PC-9 (cell line): ENCODE data around the gene MON1A. TPM values are rescaled to one million over a fixed set of nuclear protein-coding genes. Genes with fewer than 3 reads are reported as not detected.
A peak's percentile ranks its signal among the peaks of the same experiment; 100 is the strongest.

ENCODE experiments used
- BruUV-seq: library from RNA; stranded (reverse); fragments of 400-500 nt; replicated peaks from 2 replicates; lab custom pipeline; 2021; lab: Mats Ljungman, UMichigan
- CTCF ChIA-PET: fragments of 300-600 bp; sonication (Branson Sonifier 250); formaldehyde crosslinking; loops from one replicate; lab custom pipeline; 2022; ENCODE audit warnings: antibody characterized with exemption; lab: Charles Lee
- POLR2A ChIA-PET: fragments of 300-600 bp; sonication (Branson Sonifier 250); formaldehyde crosslinking; loops from one replicate; lab custom pipeline; 2022; ENCODE audit warnings: antibody characterized with exemption; ENCODE audit not compliant: unreplicated experiment; lab: Charles Lee
- DNase-seq, 2 experiments: peaks; one replicate each; pipeline versions ENCODE4 v3.0.0 to v3.0.0-alpha.2; 2015 to 2022; ENCODE audit warnings: mixed read lengths in 1 of 2
- H2AFZ ChIP-seq: fragments of 200-600 bp; sonication (generic); 2 replicates; pipeline ENCODE4 v1.8.1; 2017; ENCODE audit warnings: antibody characterized with exemption
- H3F3A ChIP-seq: fragments of 200-600 bp; sonication (generic); 2 replicates; pipeline ENCODE4 v1.8.1; 2017; ENCODE audit warnings: antibody characterized with exemption, mild to moderate bottlenecking, low read depth; ENCODE audit not compliant: insufficient read depth
- H3K27ac ChIP-seq: fragments of 200-600 bp; sonication (generic); 2 replicates; pipeline ENCODE4 v1.6.1; 2016; ENCODE audit warnings: mixed run types
- H3K27me3 ChIP-seq: fragments of 200-600 bp; sonication (generic); 2 replicates; pipeline ENCODE4 v1.6.1; 2016; ENCODE audit warnings: low read depth, mixed run types; ENCODE audit not compliant: insufficient read depth
- H3K36me3 ChIP-seq: fragments of 200-600 bp; sonication (generic); 2 replicates; pipeline ENCODE4 v1.6.1; 2016; ENCODE audit warnings: low read depth, mixed run types
- H3K4me1 ChIP-seq: fragments of 200-600 bp; sonication (generic); replicated peaks from 2 replicates; pipeline ENCODE4 v1.6.1; 2016; ENCODE audit warnings: mixed run types; ENCODE audit not compliant: insufficient read depth
- H3K4me2 ChIP-seq: fragments of 200-600 bp; sonication (generic); 2 replicates; pipeline ENCODE4 v1.6.1; 2017; ENCODE audit warnings: mixed run types
- H3K4me3 ChIP-seq: fragments of 200-600 bp; sonication (generic); 2 replicates; pipeline ENCODE4 v1.6.1; 2016; ENCODE audit warnings: mixed run types
- H3K79me2 ChIP-seq: fragments of 200-600 bp; sonication (generic); 2 replicates; pipeline ENCODE4 v1.6.1; 2017; ENCODE audit warnings: low read depth, mixed run types
- H3K9me2 ChIP-seq: fragments of 200-600 bp; sonication (generic); 2 replicates; pipeline ENCODE4 v1.8.1; 2017; ENCODE audit warnings: mild to moderate bottlenecking; ENCODE audit not compliant: insufficient read depth
- H3K9me3 ChIP-seq: fragments of 200-600 bp; sonication (generic); 2 replicates; pipeline ENCODE4 v1.8.1; 2016; ENCODE audit warnings: low read depth; ENCODE audit not compliant: insufficient read depth
- H4K20me1 ChIP-seq: fragments of 200-600 bp; sonication (generic); 2 replicates; pipeline ENCODE4 v1.8.1; 2017; ENCODE audit not compliant: insufficient read depth
- EZH2 ChIP-seq: fragments of 200-600 bp; sonication (generic); IDR thresholded peaks from 2 replicates; pipeline ENCODE4 v1.8.0; 2017; ENCODE audit warnings: antibody characterized with exemption, low read depth
- intact Hi-C: fragments of 100-400 bp; cut with micrococcal nuclease; formaldehyde crosslinking; loops from one replicate; pipeline ENCODE4 v1.10.0; 2022; ENCODE audit not compliant: unreplicated experiment
- total RNA-seq: library from RNA; stranded (reverse); gene quantifications from 2 replicates; pipeline ENCODE4 v1.2.3, GENCODE V29; 2021
- TF ChIP-seq, protein P1 (sequence below): fragments of 200-600 bp; sonication (generic); conservative IDR thresholded peaks from 2 replicates; pipeline ENCODE4 v1.6.1; 2017; ENCODE audit warnings: mixed run types, antibody characterized with exemption, mild to moderate bottlenecking, moderate library complexity

Gene MON1A
- total RNA-seq, 1 experiment from 2014 or later, result 4.8 TPM

DNA sequence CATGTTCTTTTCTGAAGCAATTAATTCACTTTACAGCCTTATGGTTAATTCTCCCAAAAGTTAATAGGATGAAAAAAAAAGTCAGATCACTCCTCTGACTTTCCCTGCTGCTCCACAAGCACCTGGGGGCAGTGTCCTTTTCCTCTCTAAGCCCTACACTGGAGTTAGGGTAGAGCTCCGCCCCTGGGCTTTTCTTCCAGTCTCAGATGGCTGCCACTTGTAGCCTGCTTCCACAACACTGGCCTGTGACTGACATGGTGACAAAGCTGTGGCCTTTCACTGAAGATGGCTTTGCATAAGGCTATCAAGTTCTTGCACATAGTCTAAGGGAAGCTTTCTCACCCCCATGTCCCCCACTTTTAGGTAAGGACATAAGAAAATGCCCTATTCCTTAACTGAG lies 1.3 kb upstream of the MON1A start:
- no TSS peak for BruUV-seq
- Histone ChIP-seq H4K20me1 (no peaks in the 10 kb centered on the region), H3K79me2 (no peaks in the 10 kb centered on the region), H3K4me1 (peaks cover 5% of the 10 kb centered on the region), H3K4me3 (no peak overlapping the region), H3K27ac (no peak overlapping the region), H3K9me3 (no peaks in the 10 kb centered on the region), H3K27me3 (no peaks in the 10 kb centered on the region), H3K36me3 (no peaks in the 10 kb centered on the region), H3F3A (peaks cover 6% of the 10 kb centered on the region; the same call in 1 of the 2 replicates), H2AFZ (no peak overlapping the region), H3K9me2 (no peaks in the 10 kb centered on the region), H3K4me2 (0 out of 2 replicates have a peak overlapping the region, but pooled peaks have one; percentile 93)
- peak; percentile 39 for DNase-seq
- no peak for TF ChIP-seq EZH2
- TF ChIP-seq, protein P1, sequence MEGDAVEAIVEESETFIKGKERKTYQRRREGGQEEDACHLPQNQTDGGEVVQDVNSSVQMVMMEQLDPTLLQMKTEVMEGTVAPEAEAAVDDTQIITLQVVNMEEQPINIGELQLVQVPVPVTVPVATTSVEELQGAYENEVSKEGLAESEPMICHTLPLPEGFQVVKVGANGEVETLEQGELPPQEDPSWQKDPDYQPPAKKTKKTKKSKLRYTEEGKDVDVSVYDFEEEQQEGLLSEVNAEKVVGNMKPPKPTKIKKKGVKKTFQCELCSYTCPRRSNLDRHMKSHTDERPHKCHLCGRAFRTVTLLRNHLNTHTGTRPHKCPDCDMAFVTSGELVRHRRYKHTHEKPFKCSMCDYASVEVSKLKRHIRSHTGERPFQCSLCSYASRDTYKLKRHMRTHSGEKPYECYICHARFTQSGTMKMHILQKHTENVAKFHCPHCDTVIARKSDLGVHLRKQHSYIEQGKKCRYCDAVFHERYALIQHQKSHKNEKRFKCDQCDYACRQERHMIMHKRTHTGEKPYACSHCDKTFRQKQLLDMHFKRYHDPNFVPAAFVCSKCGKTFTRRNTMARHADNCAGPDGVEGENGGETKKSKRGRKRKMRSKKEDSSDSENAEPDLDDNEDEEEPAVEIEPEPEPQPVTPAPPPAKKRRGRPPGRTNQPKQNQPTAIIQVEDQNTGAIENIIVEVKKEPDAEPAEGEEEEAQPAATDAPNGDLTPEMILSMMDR, result no peak
- CTCF ChIA-PET, result interaction anchor here (0.6 kb wide), 1 partner anchor 100 kb away, joined by 4 read pairs; no protein-coding TSS in a partner anchor
- POLR2A ChIA-PET, result interaction anchor here (0.5 to 0.6 kb wide), 3 partner anchors 8 to 129 kb away, joined by 3 to 5 read pairs (median 4); no protein-coding TSS in a partner anchor
- intact Hi-C loops, result no loop called here

DNA sequence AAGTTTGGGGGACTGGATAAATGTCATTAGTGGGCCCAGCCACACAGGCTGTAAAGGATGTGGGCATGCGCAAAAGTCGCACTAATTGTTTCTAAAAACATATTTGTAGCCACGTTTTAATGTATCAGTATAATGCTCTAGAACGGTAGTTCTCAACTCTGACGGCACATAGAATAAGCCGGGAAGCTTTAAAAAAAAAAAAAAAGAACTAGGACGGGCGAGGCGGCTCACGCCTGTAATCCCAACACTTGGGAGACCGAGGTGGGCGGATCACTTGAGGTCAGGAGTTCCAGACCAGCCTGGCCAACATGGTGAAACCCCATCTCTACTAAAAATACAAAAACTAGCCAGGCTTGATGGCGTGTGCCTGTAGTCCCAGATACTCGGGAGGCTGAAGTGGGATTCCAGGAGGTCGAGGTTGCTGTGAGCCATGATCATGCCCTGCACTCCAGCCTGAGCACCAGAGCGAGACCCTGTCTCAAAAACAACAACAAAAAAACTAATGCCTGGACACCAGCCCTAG lies 618 bp upstream of the MON1A start:
- Histone ChIP-seq H2AFZ (peak overlapping the region; percentile 90), H3K4me3 (peak overlapping the region; percentile 81), H3K36me3 (no peaks in the 10 kb centered on the region), H3K9me3 (no peaks in the 10 kb centered on the region), H3K79me2 (no peaks in the 10 kb centered on the region), H3K9me2 (no peaks in the 10 kb centered on the region), H3K4me1 (peaks cover 5% of the 10 kb centered on the region), H3F3A (no peaks in the 10 kb centered on the region), H3K27me3 (no peaks in the 10 kb centered on the region), H3K4me2 (peak overlapping the region; percentile 93), H4K20me1 (no peaks in the 10 kb centered on the region), H3K27ac (peak overlapping the region; percentile 33; the same call in 1 of the 2 replicates)
- DNase-seq, result no peak
- TSS peak; percentile 80 for BruUV-seq
- CTCF ChIA-PET, result interaction anchor here (0.6 to 1.5 kb wide), 5 partner anchors 9 to 1733 kb away, joined by 3 to 12 read pairs (median 5); partner anchors contain the start of gene RBM6
- POLR2A ChIA-PET, result interaction anchor here (0.6 to 1.2 kb wide), 6 partner anchors 10 to 354 kb away, joined by 3 to 6 read pairs (median 4); partner anchors contain the start of gene RBM6
- intact Hi-C loops, result no loop called here
- TF ChIP-seq, protein P1, result no peak
- TF ChIP-seq EZH2, result no peak

DNA sequence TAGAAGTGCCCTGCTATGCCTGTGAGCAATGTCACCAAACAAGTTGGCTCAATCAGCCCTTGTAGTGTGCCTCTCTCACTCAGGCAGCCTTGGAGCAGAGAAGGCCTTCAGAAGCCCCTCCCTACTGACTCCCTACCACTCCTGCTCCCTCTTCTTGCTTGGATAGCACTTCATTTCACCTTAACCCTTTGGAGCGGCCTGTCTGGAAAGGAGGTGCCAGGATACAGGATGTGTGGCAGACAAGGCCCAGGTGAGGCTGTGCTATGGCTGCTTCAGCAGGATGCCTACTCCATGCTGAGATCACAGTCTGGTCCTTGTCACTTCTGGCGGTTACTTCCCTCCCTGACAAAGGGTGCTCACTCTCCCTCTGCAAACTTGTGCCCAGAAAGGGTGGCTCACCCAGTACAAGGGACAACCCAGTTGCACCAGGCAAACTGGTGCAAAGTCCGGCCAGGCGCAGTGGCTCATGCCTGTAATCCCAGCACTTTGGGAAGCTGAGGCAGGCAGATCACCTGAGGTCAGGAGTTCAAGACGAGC lies 1.1 kb downstream of the MON1A start:
- CTCF ChIA-PET, result no interaction called here
- Histone ChIP-seq H3F3A (no peaks in the 10 kb centered on the region), H3K4me3 (peak overlapping the region; percentile 81; the same call in 1 of the 2 replicates), H3K79me2 (no peaks in the 10 kb centered on the region), H3K27ac (no peak overlapping the region), H3K4me1 (peaks cover 13% of the 10 kb centered on the region), H3K36me3 (no peaks in the 10 kb centered on the region), H3K27me3 (no peaks in the 10 kb centered on the region), H3K9me3 (no peaks in the 10 kb centered on the region), H3K9me2 (no peaks in the 10 kb centered on the region), H4K20me1 (no peaks in the 10 kb centered on the region), H2AFZ (no peak overlapping the region; the same call in 1 of the 2 replicates), H3K4me2 (peak overlapping the region; percentile 93)
- TSS peak; percentile 33 for BruUV-seq
- intact Hi-C loops, result loop anchor here (1.0 kb wide), 2 partner anchors 12 to 28 kb away; partner anchors contain the start of gene RBM6
- no peak for DNase-seq
- no peak for TF ChIP-seq EZH2
- TF ChIP-seq, protein P1, result no peak
- POLR2A ChIA-PET, result no interaction called here
